Measurements from ENCODE around the gene PRDM12.

Gene PRDM12

GRCh38 chr9:130633336-130634190 lies 30.8 kb upstream of the PRDM12 start:
- Mint-ChIP-seq H3K27ac (no peak overlapping the region), H3K36me3 (peaks cover 7% of the 10 kb centered on the region), H3K4me1 (ENCODE audit: low read depth) (no peaks in the 10 kb centered on the region), H3K9me3 (ENCODE audit: low read depth) (no peaks in the 10 kb centered on the region), H3K27me3 (no peaks in the 10 kb centered on the region), H3K4me3 (no peak overlapping the region)

DNA sequence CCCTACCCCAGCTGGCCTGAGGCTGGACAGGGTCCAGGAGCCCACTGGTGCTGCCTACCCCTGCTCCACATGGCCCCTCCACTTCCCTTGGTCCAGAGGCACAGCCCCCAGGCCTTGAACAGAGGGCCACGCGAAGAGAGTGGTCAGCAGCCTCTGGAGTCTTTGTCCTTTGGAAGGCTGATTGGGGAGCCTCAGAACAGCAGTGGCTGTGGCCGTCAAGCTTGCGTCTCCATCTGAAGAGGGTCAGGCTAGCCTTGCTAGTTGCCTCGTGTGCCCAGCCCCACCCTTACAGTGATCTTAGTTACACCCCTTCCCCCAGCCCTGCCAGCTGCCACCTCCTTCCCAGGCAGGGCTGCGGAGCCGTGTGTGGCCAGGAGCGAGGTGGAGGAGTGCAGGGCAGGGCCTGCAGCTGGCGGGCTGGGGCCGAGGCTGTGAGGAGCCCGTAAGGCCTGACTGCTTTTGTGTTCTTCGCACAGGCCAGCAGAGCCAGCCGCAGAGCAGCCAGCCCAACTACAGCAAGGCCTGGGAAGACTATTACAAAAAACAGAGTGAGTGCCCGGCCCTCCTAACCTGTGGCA lies 30.1 kb upstream of the PRDM12 start:
- Mint-ChIP-seq H3K27ac (no peak overlapping the region), H3K36me3 (peaks cover 7% of the 10 kb centered on the region), H3K4me1 (ENCODE audit: low read depth) (no peaks in the 10 kb centered on the region), H3K9me3 (ENCODE audit: low read depth) (no peaks in the 10 kb centered on the region), H3K4me3 (no peak overlapping the region), H3K27me3 (no peaks in the 10 kb centered on the region)

DNA sequence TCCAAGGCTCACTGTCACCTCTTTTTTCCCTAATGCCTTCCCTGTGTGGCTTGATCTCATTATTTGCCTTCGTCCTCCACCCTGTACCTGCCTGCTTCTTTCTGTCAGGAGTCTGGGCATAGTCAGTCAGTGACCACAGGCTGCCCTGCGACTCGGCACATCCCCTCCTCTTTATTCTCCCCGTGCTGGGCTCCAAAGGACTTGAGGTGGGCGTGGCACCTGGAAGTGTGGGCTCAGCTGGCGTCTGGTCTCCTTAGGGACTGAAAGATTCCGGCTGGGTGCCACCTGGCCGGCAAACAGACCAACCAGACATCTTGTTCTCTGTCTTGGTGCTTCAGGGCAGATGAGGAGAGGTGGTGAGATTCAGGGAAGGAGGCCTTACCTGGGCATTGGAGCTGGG lies 29.6 kb upstream of the PRDM12 start:
- H3K9me3 Mint-ChIP-seq (ENCODE audit: low read depth), result no peaks in the 10 kb centered on the region
- no peaks in the 10 kb centered on the region for H3K27me3 Mint-ChIP-seq
- no peak overlapping the region for H3K27ac Mint-ChIP-seq
- H3K36me3 Mint-ChIP-seq, result peaks cover 7% of the 10 kb centered on the region
- H3K4me3 Mint-ChIP-seq, result no peak overlapping the region
- no peaks in the 10 kb centered on the region for H3K4me1 Mint-ChIP-seq (ENCODE audit: low read depth)

DNA sequence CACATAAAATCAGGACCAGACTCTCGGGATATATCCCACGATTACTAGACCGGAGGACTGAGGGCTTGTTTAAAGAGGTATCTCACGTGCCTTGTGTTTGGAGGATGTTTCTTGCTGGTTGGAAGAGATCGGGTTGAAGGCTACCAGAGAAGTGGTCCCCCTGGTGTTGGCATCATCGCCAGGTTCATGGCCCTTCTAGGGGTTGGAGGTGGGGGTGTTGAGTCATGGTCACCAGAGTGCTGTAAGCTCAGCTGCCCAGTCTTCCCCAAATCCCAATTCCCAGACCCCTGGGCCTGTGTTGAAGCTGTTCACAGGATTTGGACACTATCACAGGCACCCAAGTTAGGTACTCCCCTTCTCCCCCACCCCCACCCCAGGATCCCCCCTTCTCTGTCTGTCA lies 29.1 kb upstream of the PRDM12 start:
- H3K4me3 Mint-ChIP-seq, result no peak overlapping the region
- H3K36me3 Mint-ChIP-seq, result peaks cover 7% of the 10 kb centered on the region
- H3K27me3 Mint-ChIP-seq, result no peaks in the 10 kb centered on the region
- no peak overlapping the region for H3K27ac Mint-ChIP-seq
- H3K4me1 Mint-ChIP-seq (ENCODE audit: low read depth), result no peaks in the 10 kb centered on the region
- no peaks in the 10 kb centered on the region for H3K9me3 Mint-ChIP-seq (ENCODE audit: low read depth)

DNA sequence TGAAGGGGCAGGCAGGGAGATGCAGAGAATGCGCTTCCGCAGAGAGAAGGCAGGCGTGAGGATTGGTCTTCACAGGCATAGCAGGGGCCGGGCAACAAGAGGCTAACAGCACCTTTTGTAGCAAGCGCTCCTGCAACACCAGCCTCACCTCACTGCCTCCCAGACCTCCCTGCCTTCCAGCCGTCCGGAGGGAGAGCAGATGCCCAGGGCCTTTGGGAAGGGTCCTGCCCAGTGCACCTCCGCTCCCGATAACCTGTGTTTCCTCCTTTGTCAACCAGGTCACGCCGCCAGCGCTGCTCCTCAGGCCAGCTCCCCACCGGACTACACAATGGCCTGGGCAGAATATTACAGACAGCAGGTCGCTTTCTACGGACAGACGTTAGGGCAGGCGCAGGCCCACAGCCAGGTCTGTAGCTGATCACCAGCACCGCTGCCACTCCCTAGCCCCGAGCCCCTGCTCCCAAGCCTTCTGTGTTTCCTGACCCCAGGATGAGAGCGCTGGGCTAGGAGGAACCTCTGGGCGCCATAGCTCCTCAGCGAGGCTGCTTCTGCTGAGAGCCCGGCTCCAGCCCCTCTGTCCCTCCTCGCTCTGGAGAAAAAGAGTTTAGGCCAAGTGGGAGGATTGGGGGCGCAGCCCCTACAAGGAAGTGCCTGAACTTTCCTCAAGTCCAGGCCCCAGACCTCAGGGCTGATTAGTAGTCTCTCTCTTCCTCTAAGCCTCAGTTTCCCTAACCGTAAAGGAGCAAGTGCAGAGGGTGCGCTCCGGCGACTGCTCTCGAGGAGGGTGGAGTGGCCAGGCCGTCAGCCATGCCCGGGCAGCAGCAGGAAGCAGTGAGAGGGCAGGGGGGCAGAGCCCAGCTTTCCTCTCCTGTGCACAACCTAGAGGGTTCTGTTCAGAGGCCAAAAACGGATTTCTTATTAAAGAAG lies 28.4 kb upstream of the PRDM12 start:
- Mint-ChIP-seq H3K27me3 (no peaks in the 10 kb centered on the region), H3K9me3 (ENCODE audit: low read depth) (no peaks in the 10 kb centered on the region), H3K27ac (no peak overlapping the region), H3K4me1 (ENCODE audit: low read depth) (no peaks in the 10 kb centered on the region), H3K4me3 (no peak overlapping the region), H3K36me3 (peaks cover 7% of the 10 kb centered on the region)

GRCh38 chr9:130636648-130637020 lies 27.8 kb upstream of the PRDM12 start:
- Mint-ChIP-seq H3K4me1 (ENCODE audit: low read depth) (no peaks in the 10 kb centered on the region), H3K9me3 (ENCODE audit: low read depth) (no peaks in the 10 kb centered on the region), H3K4me3 (no peak overlapping the region), H3K36me3 (peaks cover 7% of the 10 kb centered on the region), H3K27me3 (no peaks in the 10 kb centered on the region), H3K27ac (no peak overlapping the region)

GRCh38 chr9:130638284-130639123 lies 25.9 kb upstream of the PRDM12 start:
- Mint-ChIP-seq H3K9me3 (ENCODE audit: low read depth) (no peaks in the 10 kb centered on the region), H3K27ac (no peak overlapping the region), H3K36me3 (peaks cover 5% of the 10 kb centered on the region), H3K27me3 (no peaks in the 10 kb centered on the region), H3K4me1 (ENCODE audit: low read depth) (no peaks in the 10 kb centered on the region), H3K4me3 (no peak overlapping the region)

DNA sequence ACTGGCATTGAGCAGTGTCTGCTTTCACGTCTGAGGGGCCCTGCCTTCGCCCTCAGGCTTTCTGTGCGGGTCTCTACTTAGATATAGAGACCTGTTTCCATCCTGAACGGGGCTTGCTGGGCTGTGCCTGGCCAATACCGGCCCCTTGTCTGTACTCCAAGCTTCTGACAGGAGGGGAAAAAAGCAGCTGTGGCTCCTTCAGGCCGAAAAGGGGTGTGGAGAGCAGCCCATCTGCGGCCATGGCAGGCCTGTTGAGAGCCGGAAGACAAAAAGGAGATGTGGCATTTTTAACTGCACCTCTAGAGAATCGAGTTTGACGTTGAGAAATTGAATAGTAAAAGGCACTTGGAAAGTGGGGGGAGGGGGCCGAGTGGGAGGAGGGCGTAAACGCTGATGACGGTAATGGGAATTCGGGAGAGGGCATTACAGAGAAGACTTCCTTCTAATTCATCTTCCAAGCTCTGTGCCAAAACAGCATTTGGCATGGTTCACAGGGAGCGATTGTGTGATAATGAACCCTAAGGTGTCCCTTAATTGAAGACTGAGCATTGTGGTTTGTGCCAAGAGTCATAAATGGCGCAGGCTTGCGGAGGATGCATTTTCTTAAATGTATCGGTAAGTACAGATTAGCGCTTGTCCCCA lies 25.1 kb upstream of the PRDM12 start:
- peaks cover 5% of the 10 kb centered on the region for H3K36me3 Mint-ChIP-seq
- H3K27ac Mint-ChIP-seq, result no peak overlapping the region
- H3K4me1 Mint-ChIP-seq (ENCODE audit: low read depth), result no peaks in the 10 kb centered on the region
- no peak overlapping the region for H3K4me3 Mint-ChIP-seq
- no peaks in the 10 kb centered on the region for H3K9me3 Mint-ChIP-seq (ENCODE audit: low read depth)
- no peaks in the 10 kb centered on the region for H3K27me3 Mint-ChIP-seq

DNA sequence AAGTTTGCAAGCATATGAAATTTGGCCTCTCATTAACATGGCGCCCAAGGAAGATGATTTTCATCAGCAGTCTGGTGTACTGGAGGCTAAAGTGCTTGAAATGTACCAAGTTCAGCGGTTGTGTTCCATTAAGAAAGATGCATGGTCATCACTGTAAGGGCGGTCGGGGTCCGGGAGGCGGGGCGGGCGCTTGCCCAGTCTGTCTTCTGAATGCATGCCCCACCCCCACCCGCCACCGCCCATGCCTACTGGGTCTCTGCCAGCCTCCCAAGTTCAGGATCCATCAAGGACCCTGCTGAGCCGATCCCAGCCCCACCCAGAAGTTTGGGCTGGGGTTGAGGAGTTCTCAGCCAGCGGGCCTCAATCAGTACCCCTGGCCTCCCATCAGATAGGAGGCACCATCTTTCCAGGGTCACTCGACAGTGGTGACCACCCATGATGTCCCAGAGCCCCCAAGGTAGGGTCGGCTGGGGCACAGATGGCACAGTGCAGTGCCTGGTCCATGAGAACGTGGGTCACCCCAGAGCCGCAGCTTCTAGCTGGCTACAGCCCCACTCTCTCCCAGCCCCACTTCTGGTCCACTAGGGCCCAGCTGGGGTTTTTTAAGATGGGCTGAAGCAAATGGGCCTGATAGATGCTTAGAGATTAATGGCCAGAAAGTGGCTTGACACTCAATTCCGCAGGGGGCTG lies 24.4 kb upstream of the PRDM12 start:
- Mint-ChIP-seq H3K9me3 (ENCODE audit: low read depth) (no peaks in the 10 kb centered on the region), H3K4me1 (ENCODE audit: low read depth) (no peaks in the 10 kb centered on the region), H3K36me3 (peaks cover 3% of the 10 kb centered on the region), H3K27me3 (no peaks in the 10 kb centered on the region), H3K4me3 (no peak overlapping the region), H3K27ac (no peak overlapping the region)

- H3K4me1 Mint-ChIP-seq (ENCODE audit: low read depth), result no peaks in the 10 kb centered on the region
- H3K27me3 Mint-ChIP-seq, result no peaks in the 10 kb centered on the region
- no peak overlapping the region for H3K27ac Mint-ChIP-seq
- no peaks in the 10 kb centered on the region for H3K9me3 Mint-ChIP-seq (ENCODE audit: low read depth)
- H3K4me3 Mint-ChIP-seq, result no peak overlapping the region
- H3K36me3 Mint-ChIP-seq, result peaks cover 3% of the 10 kb centered on the region
Observed at GRCh38 chr9:130640681-130641080, 23.7 kb upstream of the PRDM12 start.

DNA sequence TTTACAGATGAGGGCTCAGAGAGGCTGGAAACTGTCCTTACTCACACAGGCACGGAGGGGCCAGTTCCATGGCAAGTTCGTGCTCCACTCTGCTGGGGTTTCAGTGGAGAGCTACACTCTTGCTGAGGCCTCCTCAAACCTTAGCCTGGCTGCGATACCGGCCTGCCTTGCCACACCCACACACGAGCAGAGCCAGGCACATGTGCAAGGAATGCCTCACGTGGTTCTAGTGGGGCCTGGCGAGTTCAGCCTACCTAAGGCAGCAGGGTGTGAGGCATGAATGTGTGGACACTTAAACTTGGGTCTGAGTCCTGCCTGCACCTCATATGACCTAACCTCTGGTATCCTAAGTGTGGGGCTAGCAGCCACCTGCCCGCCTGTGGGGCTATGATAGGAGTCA lies 21.5 kb upstream of the PRDM12 start:
- H3K27me3 Mint-ChIP-seq, result peaks cover 2% of the 10 kb centered on the region
- H3K27ac Mint-ChIP-seq, result no peak overlapping the region
- no peak overlapping the region for H3K4me3 Mint-ChIP-seq
- H3K36me3 Mint-ChIP-seq, result peaks cover 3% of the 10 kb centered on the region
- H3K4me1 Mint-ChIP-seq (ENCODE audit: low read depth), result no peaks in the 10 kb centered on the region
- H3K9me3 Mint-ChIP-seq (ENCODE audit: low read depth), result peaks cover 3% of the 10 kb centered on the region

DNA sequence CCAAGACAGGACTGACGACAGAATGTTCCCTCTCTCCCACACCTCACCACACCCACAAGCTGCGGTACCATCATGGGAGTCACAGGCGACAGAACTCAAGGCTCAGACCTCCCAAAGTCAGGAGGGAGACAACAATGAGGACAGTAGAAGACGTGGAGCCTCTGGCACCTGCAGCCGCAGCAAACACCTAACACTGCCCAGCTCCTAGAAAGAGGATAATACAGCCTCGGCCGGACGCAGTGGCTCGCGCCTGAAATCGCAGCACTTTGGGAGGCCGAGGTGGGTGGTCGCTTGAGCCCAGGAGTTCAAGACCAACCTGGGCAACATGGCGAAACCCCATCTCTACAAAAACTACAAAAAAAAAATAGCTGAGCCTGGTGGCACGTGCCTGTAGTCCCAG lies 13.2 kb upstream of the PRDM12 start:
- H3K4me1 Mint-ChIP-seq (ENCODE audit: low read depth), result no peaks in the 10 kb centered on the region

DNA sequence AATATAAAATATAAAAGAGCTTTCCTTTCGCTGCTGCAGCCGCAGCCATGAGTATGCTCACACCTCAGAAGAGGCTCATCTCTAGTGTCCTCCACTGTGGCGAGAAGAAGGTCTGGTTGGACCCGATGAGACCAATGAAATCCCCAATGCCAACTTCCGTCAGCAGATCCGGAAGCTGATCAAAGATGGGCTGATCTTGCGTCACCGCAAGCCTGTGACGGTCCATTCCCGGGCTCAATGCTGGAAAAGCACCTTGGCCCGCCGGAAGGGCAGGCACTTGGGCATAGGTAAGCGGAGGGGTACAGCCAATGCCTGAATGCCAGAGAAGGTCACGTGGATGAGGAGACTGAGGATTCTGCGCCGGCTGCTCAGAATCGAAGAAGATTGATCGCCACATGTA lies 12.6 kb upstream of the PRDM12 start:
- Mint-ChIP-seq H3K4me3 (no peak overlapping the region), H3K27me3 (peaks cover 9% of the 10 kb centered on the region), H3K9me3 (ENCODE audit: low read depth) (no peaks in the 10 kb centered on the region), H3K36me3 (no peaks in the 10 kb centered on the region), H3K27ac (no peak overlapping the region), H3K4me1 (ENCODE audit: low read depth) (no peaks in the 10 kb centered on the region)

More for the DNA sequence above, 13.2 kb upstream of the PRDM12 start:
- H3K27me3 Mint-ChIP-seq, result peaks cover 9% of the 10 kb centered on the region
- no peaks in the 10 kb centered on the region for H3K36me3 Mint-ChIP-seq
- H3K4me3 Mint-ChIP-seq, result no peak overlapping the region
- H3K27ac Mint-ChIP-seq, result no peak overlapping the region
- peaks cover 3% of the 10 kb centered on the region for H3K9me3 Mint-ChIP-seq (ENCODE audit: low read depth)

- Mint-ChIP-seq H3K4me3 (no peak overlapping the region), H3K27me3 (peaks cover 27% of the 10 kb centered on the region), H3K36me3 (no peaks in the 10 kb centered on the region), H3K4me1 (ENCODE audit: low read depth) (peaks cover 7% of the 10 kb centered on the region), H3K9me3 (ENCODE audit: low read depth) (no peaks in the 10 kb centered on the region), H3K27ac (no peak overlapping the region)
Observed at GRCh38 chr9:130654879-130655278, 9.5 kb upstream of the PRDM12 start.
